ENCODE measurements around the gene STON1.

- TF ChIP-seq CTCF (IDR thresholded peaks at IDR 0.05), result no peak
- no peak for TF ChIP-seq POLR2A (IDR thresholded peaks at IDR 0.05)
Observed at GRCh38 chr2:48545244-48545643, 15.3 kb downstream of the STON1 start.

All from testis (tissue), 2 donors.